A673 (cell line): ENCODE results near the gene CHPT1. TPM values are rescaled to one million over a fixed set of nuclear protein-coding genes. Genes with fewer than 3 reads are reported as not detected.

Experiments used
- BruUV-seq: library from RNA; stranded (reverse); fragments of 400-500 nt; replicated peaks from 2 replicates; lab custom pipeline; 2021; lab: Mats Ljungman, UMichigan
- CTCF ChIA-PET: fragments of 300-600 bp; sonication (Branson Sonifier 250); formaldehyde crosslinking; loops from one replicate; lab custom pipeline; 2022; ENCODE audit warnings: antibody characterized with exemption; lab: Charles Lee
- POLR2A ChIA-PET: fragments of 300-600 bp; sonication (Branson Sonifier 250); formaldehyde crosslinking; loops from one replicate; lab custom pipeline; 2022; ENCODE audit warnings: antibody characterized with exemption; ENCODE audit not compliant: low non-redundant PET; lab: Charles Lee
- DNase-seq: peaks from one replicate; pipeline ENCODE4 v3.0.0-alpha.2; 2015; ENCODE audit warnings: low spot score
- H3K27ac ChIP-seq: fragments of 200-600 bp; sonication (generic); 2 replicates; pipeline ENCODE4 v1.5.1; 2016; ENCODE audit warnings: mixed run types, low read depth, mild to moderate bottlenecking, mixed read lengths, antibody characterized with exemption, low read length; ENCODE audit not compliant: poor library complexity, severe bottlenecking
- H3K27me3 ChIP-seq: fragments of 200-600 bp; sonication (generic); replicated peaks from 2 replicates; pipeline ENCODE4 v1.6.1; 2017; ENCODE audit warnings: mixed run types, low read depth, mild to moderate bottlenecking, mixed read lengths, antibody characterized with exemption, low read length; ENCODE audit not compliant: insufficient read depth, poor library complexity
- H3K36me3 ChIP-seq: fragments of 200-600 bp; sonication (generic); 2 replicates; pipeline ENCODE4 v1.6.1; 2016; ENCODE audit warnings: mixed run types, mild to moderate bottlenecking, mixed read lengths, antibody characterized with exemption, low read length; ENCODE audit not compliant: insufficient read depth, poor library complexity, severe bottlenecking
- H3K4me1 ChIP-seq: fragments of 200-600 bp; sonication (generic); 2 replicates; pipeline ENCODE4 v1.6.1; 2017; ENCODE audit warnings: mixed run types, mild to moderate bottlenecking, mixed read lengths, antibody characterized with exemption, low read length; ENCODE audit not compliant: insufficient read depth, poor library complexity, severe bottlenecking
- H3K4me3 ChIP-seq: fragments of 200-600 bp; sonication (generic); 2 replicates; pipeline ENCODE4 v1.5.1; 2016; ENCODE audit warnings: low read depth, mixed run types, mild to moderate bottlenecking, mixed read lengths, low read length; ENCODE audit not compliant: poor library complexity, severe bottlenecking
- H3K9me3 ChIP-seq: fragments of 200-600 bp; sonication (generic); 2 replicates; pipeline ENCODE4 v1.6.1; 2016; ENCODE audit warnings: mixed run types, low read depth, mild to moderate bottlenecking, mixed read lengths, antibody characterized with exemption, low read length; ENCODE audit not compliant: poor library complexity, severe bottlenecking
- EZH2 ChIP-seq: fragments of 200-600 bp; sonication (generic); IDR thresholded peaks from 2 replicates; pipeline ENCODE4 v1.6.1; 2017; ENCODE audit warnings: borderline replicate concordance, low read depth, mild to moderate bottlenecking, mixed read lengths, antibody characterized with exemption, low read length; ENCODE audit not compliant: poor library complexity, severe bottlenecking
- intact Hi-C: fragments of 100-400 bp; cut with micrococcal nuclease; formaldehyde crosslinking; loops from one replicate; pipeline ENCODE4 v1.10.0; 2022; ENCODE audit not compliant: unreplicated experiment
- total RNA-seq: library from RNA; stranded (reverse); gene quantifications from 2 replicates; pipeline ENCODE4 v1.2.3, GENCODE V29; 2021
- TF ChIP-seq, protein P1 (sequence below): fragments of 300-800, 200-600 bp; sonication (generic); conservative IDR thresholded peaks from 2 replicates; pipeline ENCODE4 v1.5.1; 2017; ENCODE audit warnings: low read depth, mild to moderate bottlenecking, antibody characterized with exemption, low read length, moderate library complexity, mixed read lengths

CHPT1 gene
- total RNA-seq, 1 experiment from 2014 or later = 31.6 TPM

DNA sequence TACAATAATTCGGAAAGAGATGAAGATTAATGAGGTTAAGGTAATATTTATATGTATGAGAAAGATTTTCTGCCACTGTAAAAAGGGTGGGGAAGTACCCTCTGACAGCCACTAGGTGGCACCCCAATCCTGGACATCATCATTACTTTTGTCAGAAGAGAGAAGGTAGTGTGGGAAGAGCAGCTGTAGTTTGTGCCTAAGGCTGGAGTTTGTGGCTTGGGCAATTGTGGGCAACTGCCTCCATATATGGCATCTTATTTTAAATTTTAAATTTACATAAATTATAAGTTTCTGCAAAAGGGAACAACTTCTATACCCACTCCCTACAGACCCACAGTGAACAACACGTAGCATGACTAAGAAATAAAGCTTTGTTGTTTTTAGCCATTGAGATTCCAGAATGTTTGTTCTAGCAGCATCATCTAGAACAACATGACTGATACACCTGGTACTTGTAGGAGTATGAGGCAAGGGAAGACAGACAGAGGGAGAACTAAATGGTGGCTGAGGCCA is 76.3 kb downstream of the CHPT1 start:
- intact Hi-C loops = loop anchor here (2.0 to 10.0 kb wide), 4 partner anchors 65 to 1041 kb away; no protein-coding TSS in a partner anchor
- no peaks in the 10 kb centered on the region for H3K36me3 ChIP-seq
- ChIA-PET POLR2A (no interaction called here), CTCF (interaction anchor here (0.5 to 1.2 kb wide), 7 partner anchors 10 to 71 kb away, joined by 3 to 13 read pairs (median 3); partner anchors contain the start of gene GNPTAB)
- DNase-seq = peak; percentile 74
- no peaks in the 10 kb centered on the region for H3K27me3 ChIP-seq
- BruUV-seq = no TSS peak
- no peak for TF ChIP-seq EZH2
- TF ChIP-seq, protein P1, sequence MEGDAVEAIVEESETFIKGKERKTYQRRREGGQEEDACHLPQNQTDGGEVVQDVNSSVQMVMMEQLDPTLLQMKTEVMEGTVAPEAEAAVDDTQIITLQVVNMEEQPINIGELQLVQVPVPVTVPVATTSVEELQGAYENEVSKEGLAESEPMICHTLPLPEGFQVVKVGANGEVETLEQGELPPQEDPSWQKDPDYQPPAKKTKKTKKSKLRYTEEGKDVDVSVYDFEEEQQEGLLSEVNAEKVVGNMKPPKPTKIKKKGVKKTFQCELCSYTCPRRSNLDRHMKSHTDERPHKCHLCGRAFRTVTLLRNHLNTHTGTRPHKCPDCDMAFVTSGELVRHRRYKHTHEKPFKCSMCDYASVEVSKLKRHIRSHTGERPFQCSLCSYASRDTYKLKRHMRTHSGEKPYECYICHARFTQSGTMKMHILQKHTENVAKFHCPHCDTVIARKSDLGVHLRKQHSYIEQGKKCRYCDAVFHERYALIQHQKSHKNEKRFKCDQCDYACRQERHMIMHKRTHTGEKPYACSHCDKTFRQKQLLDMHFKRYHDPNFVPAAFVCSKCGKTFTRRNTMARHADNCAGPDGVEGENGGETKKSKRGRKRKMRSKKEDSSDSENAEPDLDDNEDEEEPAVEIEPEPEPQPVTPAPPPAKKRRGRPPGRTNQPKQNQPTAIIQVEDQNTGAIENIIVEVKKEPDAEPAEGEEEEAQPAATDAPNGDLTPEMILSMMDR = peak; percentile 91
- H3K4me3 ChIP-seq = no peak overlapping the region
- H3K27ac ChIP-seq = no peak overlapping the region
- no peaks in the 10 kb centered on the region for H3K4me1 ChIP-seq
- H3K9me3 ChIP-seq = no peaks in the 10 kb centered on the region

DNA sequence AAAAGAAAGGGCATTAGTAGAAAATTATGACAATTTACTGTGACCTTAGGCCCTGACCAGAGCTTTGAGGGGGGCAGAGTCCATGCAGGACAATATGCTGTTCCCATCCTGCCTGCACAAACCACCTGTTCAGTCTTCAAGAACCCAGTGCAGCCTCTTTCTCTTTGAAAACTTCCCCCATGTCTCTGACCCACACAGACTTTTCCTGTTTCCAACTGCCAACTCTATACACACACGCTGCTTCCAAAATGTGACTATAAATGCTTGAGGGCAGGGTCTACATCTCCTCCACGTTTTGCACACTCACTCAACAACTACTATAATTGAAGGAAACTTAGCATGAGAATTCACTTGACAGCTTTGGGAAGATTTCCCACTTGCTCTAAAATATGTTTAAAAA is 78.4 kb downstream of the CHPT1 start:
- no TSS peak for BruUV-seq
- Histone ChIP-seq H3K27me3 (no peaks in the 10 kb centered on the region), H3K27ac (no peak overlapping the region), H3K9me3 (no peaks in the 10 kb centered on the region), H3K4me3 (no peak overlapping the region), H3K36me3 (no peaks in the 10 kb centered on the region), H3K4me1 (no peaks in the 10 kb centered on the region)
- intact Hi-C loops = loop anchor here (10.0 kb wide), 2 partner anchors 139 to 1039 kb away; no protein-coding TSS in a partner anchor
- TF ChIP-seq EZH2 = no peak
- TF ChIP-seq, protein P1 = no peak
- CTCF ChIA-PET = no interaction called here
- POLR2A ChIA-PET = no interaction called here
- DNase-seq = no peak

DNA sequence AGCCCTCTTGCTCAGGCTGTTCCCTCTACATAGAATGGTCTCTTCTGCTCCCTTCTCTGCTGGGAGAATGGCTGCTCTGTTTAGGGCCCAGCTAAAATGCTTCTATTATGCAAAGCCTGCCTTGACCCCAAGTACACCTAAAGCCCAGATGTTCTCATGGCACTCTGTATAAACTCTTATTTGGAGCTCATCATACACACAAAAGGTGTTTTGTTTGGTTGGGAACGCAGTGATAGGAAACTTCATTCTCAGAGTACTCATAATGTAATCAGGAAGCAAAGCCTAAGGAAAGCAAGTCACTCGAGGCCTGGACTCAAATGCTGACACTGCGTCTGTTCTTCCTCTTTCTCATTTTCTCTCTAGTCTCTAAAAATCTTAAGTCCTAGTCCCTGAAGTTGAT is 80.0 kb downstream of the CHPT1 start:
- H3K27me3 ChIP-seq = no peaks in the 10 kb centered on the region
- POLR2A ChIA-PET = no interaction called here
- no peak for DNase-seq
- intact Hi-C loops = loop anchor here (10.0 kb wide), 2 partner anchors 137 to 1037 kb away; no protein-coding TSS in a partner anchor
- CTCF ChIA-PET = interaction anchor here (0.5 kb wide), 1 partner anchor 1016 kb away, joined by 3 read pairs; no protein-coding TSS in a partner anchor
- H3K9me3 ChIP-seq = no peaks in the 10 kb centered on the region
- no peaks in the 10 kb centered on the region for H3K4me1 ChIP-seq
- no peaks in the 10 kb centered on the region for H3K36me3 ChIP-seq
- no TSS peak for BruUV-seq
- TF ChIP-seq, protein P1 = no peak
- TF ChIP-seq EZH2 = no peak
- no peak overlapping the region for H3K27ac ChIP-seq
- no peak overlapping the region for H3K4me3 ChIP-seq
